ENCODE data around the gene SPEG. TPM values are rescaled to one million over a fixed set of nuclear protein-coding genes. Genes with fewer than 3 reads are reported as not detected.

The SPEG gene
- total and polyA plus RNA-seq, 2 experiments from 2014 or later = 12.6 to 32.4 TPM

DNA sequence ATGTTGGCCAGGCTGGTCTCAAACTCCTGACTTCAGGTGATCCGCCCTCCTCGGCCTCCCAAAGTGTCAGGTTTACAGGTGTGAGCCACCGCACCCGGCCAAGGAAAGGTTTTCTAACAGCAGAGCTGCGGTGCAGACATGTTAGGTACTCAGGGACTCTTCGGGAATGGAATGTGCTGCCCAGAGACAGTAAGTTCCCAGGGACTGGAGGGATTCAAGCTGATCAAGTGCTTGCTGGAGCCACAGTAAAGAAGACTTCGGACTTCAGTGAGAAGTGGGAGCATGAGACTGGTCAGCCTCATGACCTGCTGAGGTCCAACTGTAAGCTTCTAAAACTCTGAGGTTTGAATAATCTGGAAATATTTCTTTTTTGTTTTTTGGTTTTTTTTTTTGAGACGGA lies 24.3 kb upstream of the SPEG start:
- Histone ChIP-seq H3K9me2 (ENCODE audit: insufficient read depth) (no peaks in the 10 kb centered on the region; the same call in 1 of the 2 replicates), H2AFZ (no peak overlapping the region), H3F3A (replicated peaks; ENCODE audit: low read depth) (peaks cover 2% of the 10 kb centered on the region; the same call in 1 of the 2 replicates), H4K20me1 (replicated peaks; ENCODE audit: insufficient read depth) (no peaks in the 10 kb centered on the region), H3K4me2 (no peak overlapping the region), H3K27me3 (ENCODE audit: insufficient read depth) (0 out of 2 replicates have a peak, but pooled peaks cover 6% of the 10 kb centered on the region), H3K4me3 (no peak overlapping the region), H3K4me1 (ENCODE audit: insufficient read depth) (peaks cover 3% of the 10 kb centered on the region; the same call in 1 of the 2 replicates), H3K36me3 (ENCODE audit: insufficient read depth) (no peaks in the 10 kb centered on the region), H3K79me2 (replicated peaks; ENCODE audit: insufficient read depth) (no peaks in the 10 kb centered on the region), H3K27ac (ENCODE audit: low read depth) (no peak overlapping the region)
- no peaks in the 10 kb centered on the region for H3K36me3 Mint-ChIP-seq (ENCODE audit: low read depth)
- H3K4me3 Mint-ChIP-seq = no peak overlapping the region
- peaks cover 6% of the 10 kb centered on the region for H3K27me3 Mint-ChIP-seq (ENCODE audit: insufficient read depth, low read depth, poor library complexity)
- ATAC-seq (no peak), DNase-seq (ENCODE audit: low spot score) (no peak)
- H3K4me1 Mint-ChIP-seq = peaks cover 3% of the 10 kb centered on the region; the same call in 2 of the 3 replicates
- TF ChIP-seq ZNF331 (CRISPR knock-in tag; IDR thresholded peaks at IDR 0.05; ENCODE audit: low read depth) = no peak
- no peak overlapping the region for H3K27ac Mint-ChIP-seq
- peaks cover 6% of the 10 kb centered on the region; the same call in 2 of the 3 replicates for H3K9me3 Mint-ChIP-seq

DNA sequence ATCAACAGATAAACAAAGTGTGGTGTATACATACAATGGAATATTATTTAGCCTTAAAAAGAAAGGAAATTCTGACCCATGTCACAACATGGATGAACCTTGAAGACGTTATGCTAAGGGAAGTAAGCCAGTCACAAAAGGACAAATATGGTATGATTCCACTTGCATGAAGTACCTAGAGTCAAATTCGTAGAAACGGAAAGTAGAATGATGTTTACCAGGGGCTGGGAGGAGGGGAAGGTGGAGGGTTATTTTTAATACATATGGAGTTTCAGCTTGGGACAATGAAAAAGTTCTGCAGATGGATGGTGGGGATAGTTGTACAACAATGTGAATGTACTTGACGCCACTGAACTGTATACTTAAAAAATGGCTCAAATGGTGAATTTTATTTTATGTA lies 19.8 kb upstream of the SPEG start:
- peaks cover 30% of the 10 kb centered on the region for H3K27me3 ChIP-seq (ENCODE audit: insufficient read depth)
- peaks cover 6% of the 10 kb centered on the region; the same call in 2 of the 3 replicates for H3K9me3 Mint-ChIP-seq
- H3K36me3 Mint-ChIP-seq (ENCODE audit: low read depth) = no peaks in the 10 kb centered on the region
- no peak overlapping the region for H3K27ac ChIP-seq (ENCODE audit: low read depth)
- DNase-seq (ENCODE audit: low spot score) (no peak), ATAC-seq (no peak)
- peaks cover 33% of the 10 kb centered on the region for H3K27me3 Mint-ChIP-seq (ENCODE audit: insufficient read depth, low read depth, poor library complexity)
- H3K4me1 Mint-ChIP-seq = peaks cover 22% of the 10 kb centered on the region
- H3K4me3 ChIP-seq = no peak overlapping the region
- H3K9me2 ChIP-seq (ENCODE audit: insufficient read depth) = no peaks in the 10 kb centered on the region; the same call in 1 of the 2 replicates
- no peaks in the 10 kb centered on the region for H3K79me2 ChIP-seq (replicated peaks; ENCODE audit: insufficient read depth)
- H3K27ac Mint-ChIP-seq = no peak overlapping the region
- no peak overlapping the region for H3K4me2 ChIP-seq
- peaks cover 28% of the 10 kb centered on the region for H3K4me1 ChIP-seq (ENCODE audit: insufficient read depth)
- H3K4me3 Mint-ChIP-seq = no peak overlapping the region
- H2AFZ ChIP-seq = no peak overlapping the region
- H3K36me3 ChIP-seq (ENCODE audit: insufficient read depth) = no peaks in the 10 kb centered on the region
- H3F3A ChIP-seq (replicated peaks; ENCODE audit: low read depth) = 0 out of 2 replicates have a peak, but pooled peaks cover 8% of the 10 kb centered on the region
- TF ChIP-seq JUNB (IDR thresholded peaks at IDR 0.05; ENCODE audit: unreplicated experiment) = no peak
- TF ChIP-seq ZNF331 (CRISPR knock-in tag; IDR thresholded peaks at IDR 0.05; ENCODE audit: low read depth) = no peak
- TF ChIP-seq, protein P1, sequence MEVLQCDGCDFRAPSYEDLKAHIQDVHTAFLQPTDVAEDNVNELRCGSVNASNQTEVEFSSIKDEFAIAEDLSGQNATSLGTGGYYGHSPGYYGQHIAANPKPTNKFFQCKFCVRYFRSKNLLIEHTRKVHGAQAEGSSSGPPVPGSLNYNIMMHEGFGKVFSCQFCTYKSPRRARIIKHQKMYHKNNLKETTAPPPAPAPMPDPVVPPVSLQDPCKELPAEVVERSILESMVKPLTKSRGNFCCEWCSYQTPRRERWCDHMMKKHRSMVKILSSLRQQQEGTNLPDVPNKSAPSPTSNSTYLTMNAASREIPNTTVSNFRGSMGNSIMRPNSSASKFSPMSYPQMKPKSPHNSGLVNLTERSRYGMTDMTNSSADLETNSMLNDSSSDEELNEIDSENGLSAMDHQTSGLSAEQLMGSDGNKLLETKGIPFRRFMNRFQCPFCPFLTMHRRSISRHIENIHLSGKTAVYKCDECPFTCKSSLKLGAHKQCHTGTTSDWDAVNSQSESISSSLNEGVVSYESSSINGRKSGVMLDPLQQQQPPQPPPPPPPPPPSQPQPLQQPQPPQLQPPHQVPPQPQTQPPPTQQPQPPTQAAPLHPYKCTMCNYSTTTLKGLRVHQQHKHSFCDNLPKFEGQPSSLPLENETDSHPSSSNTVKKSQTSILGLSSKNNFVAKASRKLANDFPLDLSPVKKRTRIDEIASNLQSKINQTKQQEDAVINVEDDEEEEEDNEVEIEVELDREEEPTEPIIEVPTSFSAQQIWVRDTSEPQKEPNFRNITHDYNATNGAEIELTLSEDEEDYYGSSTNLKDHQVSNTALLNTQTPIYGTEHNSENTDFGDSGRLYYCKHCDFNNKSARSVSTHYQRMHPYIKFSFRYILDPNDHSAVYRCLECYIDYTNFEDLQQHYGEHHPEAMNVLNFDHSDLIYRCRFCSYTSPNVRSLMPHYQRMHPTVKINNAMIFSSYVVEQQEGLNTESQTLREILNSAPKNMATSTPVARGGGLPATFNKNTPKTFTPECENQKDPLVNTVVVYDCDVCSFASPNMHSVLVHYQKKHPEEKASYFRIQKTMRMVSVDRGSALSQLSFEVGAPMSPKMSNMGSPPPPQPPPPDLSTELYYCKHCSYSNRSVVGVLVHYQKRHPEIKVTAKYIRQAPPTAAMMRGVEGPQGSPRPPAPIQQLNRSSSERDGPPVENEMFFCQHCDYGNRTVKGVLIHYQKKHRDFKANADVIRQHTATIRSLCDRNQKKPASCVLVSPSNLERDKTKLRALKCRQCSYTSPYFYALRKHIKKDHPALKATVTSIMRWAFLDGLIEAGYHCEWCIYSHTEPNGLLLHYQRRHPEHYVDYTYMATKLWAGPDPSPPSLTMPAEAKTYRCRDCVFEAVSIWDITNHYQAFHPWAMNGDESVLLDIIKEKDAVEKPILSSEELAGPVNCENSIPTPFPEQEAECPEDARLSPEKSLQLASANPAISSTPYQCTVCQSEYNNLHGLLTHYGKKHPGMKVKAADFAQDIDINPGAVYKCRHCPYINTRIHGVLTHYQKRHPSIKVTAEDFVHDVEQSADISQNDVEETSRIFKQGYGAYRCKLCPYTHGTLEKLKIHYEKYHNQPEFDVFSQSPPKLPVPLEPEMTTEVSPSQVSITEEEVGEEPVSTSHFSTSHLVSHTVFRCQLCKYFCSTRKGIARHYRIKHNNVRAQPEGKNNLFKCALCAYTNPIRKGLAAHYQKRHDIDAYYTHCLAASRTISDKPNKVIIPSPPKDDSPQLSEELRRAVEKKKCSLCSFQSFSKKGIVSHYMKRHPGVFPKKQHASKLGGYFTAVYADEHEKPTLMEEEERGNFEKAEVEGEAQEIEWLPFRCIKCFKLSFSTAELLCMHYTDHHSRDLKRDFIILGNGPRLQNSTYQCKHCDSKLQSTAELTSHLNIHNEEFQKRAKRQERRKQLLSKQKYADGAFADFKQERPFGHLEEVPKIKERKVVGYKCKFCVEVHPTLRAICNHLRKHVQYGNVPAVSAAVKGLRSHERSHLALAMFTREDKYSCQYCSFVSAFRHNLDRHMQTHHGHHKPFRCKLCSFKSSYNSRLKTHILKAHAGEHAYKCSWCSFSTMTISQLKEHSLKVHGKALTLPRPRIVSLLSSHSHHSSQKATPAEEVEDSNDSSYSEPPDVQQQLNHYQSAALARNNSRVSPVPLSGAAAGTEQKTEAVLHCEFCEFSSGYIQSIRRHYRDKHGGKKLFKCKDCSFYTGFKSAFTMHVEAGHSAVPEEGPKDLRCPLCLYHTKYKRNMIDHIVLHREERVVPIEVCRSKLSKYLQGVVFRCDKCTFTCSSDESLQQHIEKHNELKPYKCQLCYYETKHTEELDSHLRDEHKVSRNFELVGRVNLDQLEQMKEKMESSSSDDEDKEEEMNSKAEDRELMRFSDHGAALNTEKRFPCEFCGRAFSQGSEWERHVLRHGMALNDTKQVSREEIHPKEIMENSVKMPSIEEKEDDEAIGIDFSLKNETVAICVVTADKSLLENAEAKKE (CRISPR knock-in tag; IDR thresholded peaks at IDR 0.05) = no peak
- TF ChIP-seq, protein P2, sequence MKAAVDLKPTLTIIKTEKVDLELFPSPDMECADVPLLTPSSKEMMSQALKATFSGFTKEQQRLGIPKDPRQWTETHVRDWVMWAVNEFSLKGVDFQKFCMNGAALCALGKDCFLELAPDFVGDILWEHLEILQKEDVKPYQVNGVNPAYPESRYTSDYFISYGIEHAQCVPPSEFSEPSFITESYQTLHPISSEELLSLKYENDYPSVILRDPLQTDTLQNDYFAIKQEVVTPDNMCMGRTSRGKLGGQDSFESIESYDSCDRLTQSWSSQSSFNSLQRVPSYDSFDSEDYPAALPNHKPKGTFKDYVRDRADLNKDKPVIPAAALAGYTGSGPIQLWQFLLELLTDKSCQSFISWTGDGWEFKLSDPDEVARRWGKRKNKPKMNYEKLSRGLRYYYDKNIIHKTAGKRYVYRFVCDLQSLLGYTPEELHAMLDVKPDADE (IDR thresholded peaks at IDR 0.05) = no peak
- TF ChIP-seq, protein P3, sequence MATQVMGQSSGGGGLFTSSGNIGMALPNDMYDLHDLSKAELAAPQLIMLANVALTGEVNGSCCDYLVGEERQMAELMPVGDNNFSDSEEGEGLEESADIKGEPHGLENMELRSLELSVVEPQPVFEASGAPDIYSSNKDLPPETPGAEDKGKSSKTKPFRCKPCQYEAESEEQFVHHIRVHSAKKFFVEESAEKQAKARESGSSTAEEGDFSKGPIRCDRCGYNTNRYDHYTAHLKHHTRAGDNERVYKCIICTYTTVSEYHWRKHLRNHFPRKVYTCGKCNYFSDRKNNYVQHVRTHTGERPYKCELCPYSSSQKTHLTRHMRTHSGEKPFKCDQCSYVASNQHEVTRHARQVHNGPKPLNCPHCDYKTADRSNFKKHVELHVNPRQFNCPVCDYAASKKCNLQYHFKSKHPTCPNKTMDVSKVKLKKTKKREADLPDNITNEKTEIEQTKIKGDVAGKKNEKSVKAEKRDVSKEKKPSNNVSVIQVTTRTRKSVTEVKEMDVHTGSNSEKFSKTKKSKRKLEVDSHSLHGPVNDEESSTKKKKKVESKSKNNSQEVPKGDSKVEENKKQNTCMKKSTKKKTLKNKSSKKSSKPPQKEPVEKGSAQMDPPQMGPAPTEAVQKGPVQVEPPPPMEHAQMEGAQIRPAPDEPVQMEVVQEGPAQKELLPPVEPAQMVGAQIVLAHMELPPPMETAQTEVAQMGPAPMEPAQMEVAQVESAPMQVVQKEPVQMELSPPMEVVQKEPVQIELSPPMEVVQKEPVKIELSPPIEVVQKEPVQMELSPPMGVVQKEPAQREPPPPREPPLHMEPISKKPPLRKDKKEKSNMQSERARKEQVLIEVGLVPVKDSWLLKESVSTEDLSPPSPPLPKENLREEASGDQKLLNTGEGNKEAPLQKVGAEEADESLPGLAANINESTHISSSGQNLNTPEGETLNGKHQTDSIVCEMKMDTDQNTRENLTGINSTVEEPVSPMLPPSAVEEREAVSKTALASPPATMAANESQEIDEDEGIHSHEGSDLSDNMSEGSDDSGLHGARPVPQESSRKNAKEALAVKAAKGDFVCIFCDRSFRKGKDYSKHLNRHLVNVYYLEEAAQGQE (IDR thresholded peaks at IDR 0.05; ENCODE audit: unreplicated experiment) = no peak
- TF ChIP-seq, protein P4, sequence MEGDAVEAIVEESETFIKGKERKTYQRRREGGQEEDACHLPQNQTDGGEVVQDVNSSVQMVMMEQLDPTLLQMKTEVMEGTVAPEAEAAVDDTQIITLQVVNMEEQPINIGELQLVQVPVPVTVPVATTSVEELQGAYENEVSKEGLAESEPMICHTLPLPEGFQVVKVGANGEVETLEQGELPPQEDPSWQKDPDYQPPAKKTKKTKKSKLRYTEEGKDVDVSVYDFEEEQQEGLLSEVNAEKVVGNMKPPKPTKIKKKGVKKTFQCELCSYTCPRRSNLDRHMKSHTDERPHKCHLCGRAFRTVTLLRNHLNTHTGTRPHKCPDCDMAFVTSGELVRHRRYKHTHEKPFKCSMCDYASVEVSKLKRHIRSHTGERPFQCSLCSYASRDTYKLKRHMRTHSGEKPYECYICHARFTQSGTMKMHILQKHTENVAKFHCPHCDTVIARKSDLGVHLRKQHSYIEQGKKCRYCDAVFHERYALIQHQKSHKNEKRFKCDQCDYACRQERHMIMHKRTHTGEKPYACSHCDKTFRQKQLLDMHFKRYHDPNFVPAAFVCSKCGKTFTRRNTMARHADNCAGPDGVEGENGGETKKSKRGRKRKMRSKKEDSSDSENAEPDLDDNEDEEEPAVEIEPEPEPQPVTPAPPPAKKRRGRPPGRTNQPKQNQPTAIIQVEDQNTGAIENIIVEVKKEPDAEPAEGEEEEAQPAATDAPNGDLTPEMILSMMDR (conservative IDR thresholded peaks at IDR 0.05; ENCODE audit: low read depth in 2 of 2) = no peak
- TF ChIP-seq POLR2AphosphoS5 (IDR thresholded peaks at IDR 0.05; ENCODE audit: low read depth) = no peak
- no peak for TF ChIP-seq ZNF114 (CRISPR knock-in tag; IDR thresholded peaks at IDR 0.05)
- no peaks in the 10 kb centered on the region for H4K20me1 ChIP-seq (replicated peaks; ENCODE audit: insufficient read depth)

All from GM23338 (cell line).